ENCODE measurements around the gene TNS1. TPM values are rescaled to one million over a fixed set of nuclear protein-coding genes. Genes with fewer than 3 reads are reported as not detected.

The TNS1 gene
- polyA plus RNA-seq, 1 donor from 2014 or later: not detected

DNA sequence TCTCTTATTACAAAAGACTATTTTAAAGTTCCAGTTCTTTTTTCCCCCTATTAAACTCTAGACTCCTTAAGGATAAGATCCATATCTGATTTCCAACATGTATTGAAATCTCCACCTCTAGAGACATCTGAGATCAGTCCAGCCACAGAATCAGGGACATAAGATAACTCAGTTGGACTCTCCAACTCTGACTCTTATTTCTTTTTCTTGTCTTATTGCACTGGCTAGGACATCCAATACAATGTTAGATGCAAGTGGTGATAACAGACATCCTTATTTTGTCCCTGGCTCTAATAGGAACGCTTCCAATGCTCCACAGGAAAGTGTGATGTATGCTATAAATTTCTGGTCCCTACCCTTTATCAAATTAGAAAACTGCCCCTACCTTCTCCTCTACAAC, 158.1 kb downstream of the TNS1 start:
- Mint-ChIP-seq H3K27ac (no peak overlapping the region), H3K27me3 (no peaks in the 10 kb centered on the region), H3K9me3 (no peaks in the 10 kb centered on the region), H3K4me3 (no peak overlapping the region), H3K4me1 (no peaks in the 10 kb centered on the region), H3K36me3 (no peaks in the 10 kb centered on the region)

- no peak overlapping the region for H3K4me3 Mint-ChIP-seq
- no peaks in the 10 kb centered on the region for H3K36me3 Mint-ChIP-seq
- no peak overlapping the region for H3K27ac Mint-ChIP-seq
- no peaks in the 10 kb centered on the region for H3K4me1 Mint-ChIP-seq
- no peaks in the 10 kb centered on the region for H3K9me3 Mint-ChIP-seq
- H3K27me3 Mint-ChIP-seq: no peaks in the 10 kb centered on the region
Measured at GRCh38 chr2:217843324-217843723, 159.5 kb downstream of the TNS1 start.

DNA sequence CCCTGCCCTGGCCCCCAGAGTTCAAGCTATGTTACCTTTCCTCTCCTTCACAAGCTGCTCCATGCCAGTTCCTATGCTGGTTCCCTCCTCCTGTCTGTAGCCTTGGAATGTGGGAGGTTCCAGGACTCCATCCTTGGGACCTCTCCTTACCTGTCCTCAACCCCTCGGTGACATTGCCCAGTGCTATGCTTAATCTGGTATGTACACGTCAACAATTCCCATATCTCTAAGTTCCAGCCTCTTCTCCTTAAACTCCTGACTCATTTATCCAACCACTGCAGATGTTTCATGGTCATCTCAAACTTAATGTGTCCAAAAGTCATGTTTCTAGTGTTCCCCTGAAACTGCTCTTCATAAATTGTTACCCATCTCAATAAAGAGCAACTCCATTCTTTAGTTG, 160.8 kb downstream of the TNS1 start:
- Mint-ChIP-seq H3K4me1 (no peaks in the 10 kb centered on the region), H3K9me3 (no peaks in the 10 kb centered on the region), H3K36me3 (no peaks in the 10 kb centered on the region), H3K27ac (no peak overlapping the region), H3K4me3 (no peak overlapping the region), H3K27me3 (no peaks in the 10 kb centered on the region)

DNA sequence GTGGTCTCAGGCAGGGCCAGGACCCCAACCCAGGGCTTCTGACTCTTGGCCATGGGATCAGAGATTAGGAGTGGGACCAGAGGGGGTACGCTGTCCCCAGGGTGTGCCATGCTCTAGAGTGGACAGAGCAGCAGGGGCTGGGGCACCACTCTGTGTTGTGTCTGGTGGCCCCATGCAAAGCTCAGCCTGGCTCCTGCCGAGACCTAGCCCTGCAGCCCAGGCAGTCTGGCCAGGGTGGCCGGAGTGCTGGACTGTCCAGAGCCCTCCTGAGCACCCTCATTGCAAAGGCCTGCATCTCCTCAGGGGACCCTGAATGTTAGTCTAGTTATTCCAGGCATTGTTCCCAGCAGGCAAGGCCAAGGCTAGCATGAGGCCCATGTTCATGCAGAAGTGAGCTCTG, 162.3 kb downstream of the TNS1 start:
- no peak overlapping the region for H3K4me3 Mint-ChIP-seq
- no peak overlapping the region for H3K27ac Mint-ChIP-seq
- H3K36me3 Mint-ChIP-seq: no peaks in the 10 kb centered on the region
- H3K9me3 Mint-ChIP-seq: no peaks in the 10 kb centered on the region
- peaks cover under 1% of the 10 kb centered on the region for H3K27me3 Mint-ChIP-seq
- H3K4me1 Mint-ChIP-seq: no peaks in the 10 kb centered on the region

DNA sequence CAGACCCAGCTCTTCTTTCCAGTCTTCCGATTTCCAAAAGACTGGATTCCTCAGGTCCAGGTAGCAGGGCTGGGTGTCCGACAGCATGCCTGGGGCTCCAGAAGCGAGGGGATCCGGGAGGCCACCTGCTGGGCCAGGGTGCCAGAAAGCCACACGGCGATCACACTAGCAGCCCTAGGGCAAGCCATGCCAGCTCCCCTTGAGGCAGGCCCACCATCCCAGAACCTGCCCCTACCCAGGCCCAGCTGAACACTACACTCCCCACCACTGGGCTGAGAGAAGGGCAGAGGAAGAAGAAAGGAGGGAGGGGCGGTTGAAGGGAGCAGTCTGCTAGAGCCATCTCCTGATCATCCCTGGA, 163.1 kb downstream of the TNS1 start:
- Mint-ChIP-seq H3K36me3 (no peaks in the 10 kb centered on the region), H3K27me3 (peaks cover 3% of the 10 kb centered on the region), H3K9me3 (no peaks in the 10 kb centered on the region), H3K4me1 (no peaks in the 10 kb centered on the region), H3K27ac (no peak overlapping the region), H3K4me3 (no peak overlapping the region)

GRCh38 chr2:217839073-217839749, 163.6 kb downstream of the TNS1 start:
- H3K27me3 Mint-ChIP-seq: peaks cover 3% of the 10 kb centered on the region
- peaks cover 0 to under 1% (median 0%) of the 10 kb centered on the region in 3 donors for H3K4me1 Mint-ChIP-seq
- H3K4me3 Mint-ChIP-seq: no peak overlapping the region
- no peak overlapping the region for H3K27ac Mint-ChIP-seq
- H3K36me3 Mint-ChIP-seq: no peaks in the 10 kb centered on the region
- H3K9me3 Mint-ChIP-seq: no peaks in the 10 kb centered on the region

DNA sequence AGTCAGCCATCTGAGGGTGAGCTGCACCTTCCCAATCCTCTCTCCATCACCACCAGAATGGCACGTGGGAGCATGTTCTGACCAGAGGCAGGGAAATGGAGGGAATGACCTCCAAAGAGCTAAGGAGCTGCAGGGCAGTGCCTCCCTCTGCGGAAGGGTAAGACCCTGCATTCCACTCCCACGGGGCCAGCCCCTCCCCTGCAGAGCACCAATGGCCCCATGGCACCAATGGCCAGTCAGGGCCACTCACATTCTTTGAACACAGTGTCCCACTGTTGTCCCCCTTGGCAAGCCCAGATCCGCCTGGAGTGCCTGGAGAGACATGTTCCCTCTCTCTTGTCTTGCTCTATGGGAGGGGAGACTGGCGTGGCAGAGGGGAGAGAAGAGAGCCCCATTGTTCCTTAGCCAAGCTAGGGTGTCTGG, 164.4 kb downstream of the TNS1 start:
- Mint-ChIP-seq H3K4me1 (peaks cover 0 to 1% (median 0%) of the 10 kb centered on the region in 3 donors), H3K27me3 (peaks cover 3% of the 10 kb centered on the region), H3K36me3 (no peaks in the 10 kb centered on the region), H3K4me3 (no peak overlapping the region), H3K27ac (no peak overlapping the region), H3K9me3 (no peaks in the 10 kb centered on the region)

GRCh38 chr2:217837530-217837929, 165.3 kb downstream of the TNS1 start:
- Mint-ChIP-seq H3K36me3 (no peaks in the 10 kb centered on the region), H3K4me3 (no peak overlapping the region), H3K9me3 (no peaks in the 10 kb centered on the region), H3K4me1 (peaks cover 0 to 1% (median 0%) of the 10 kb centered on the region in 3 donors), H3K27ac (no peak overlapping the region), H3K27me3 (peaks cover 4% of the 10 kb centered on the region)

DNA sequence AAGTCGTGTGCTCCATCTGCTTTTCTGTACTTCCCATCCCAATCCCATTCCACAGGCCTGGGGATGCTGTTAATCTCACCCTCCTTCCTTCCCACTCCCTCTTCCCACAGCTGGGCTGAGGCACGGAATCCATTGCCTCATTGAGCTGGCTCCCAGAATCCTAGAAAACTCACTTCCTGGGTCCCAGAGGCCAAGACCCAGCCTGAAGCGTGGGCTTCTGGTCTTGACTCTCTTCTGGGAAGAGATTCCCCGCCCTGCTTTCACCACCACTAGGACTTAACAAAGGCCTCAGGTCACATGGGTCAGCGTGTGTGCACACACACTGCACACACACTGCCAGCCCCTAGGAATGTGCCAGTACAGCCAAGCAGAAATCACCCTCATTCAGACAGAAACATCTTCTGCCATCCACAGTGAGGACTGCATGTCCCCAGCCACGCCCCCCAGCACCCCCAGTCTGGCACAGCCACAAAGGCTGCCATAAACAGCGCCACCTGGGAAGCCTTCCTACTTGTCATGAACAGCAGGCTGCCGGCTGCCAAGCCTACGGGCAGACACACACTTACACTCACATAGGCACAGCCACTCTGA, 165.8 kb downstream of the TNS1 start:
- Mint-ChIP-seq H3K27me3 (peaks cover 5% of the 10 kb centered on the region), H3K36me3 (no peaks in the 10 kb centered on the region), H3K27ac (no peak overlapping the region), H3K4me1 (peaks cover 0 to 1% (median 0%) of the 10 kb centered on the region in 3 donors), H3K9me3 (no peaks in the 10 kb centered on the region), H3K4me3 (no peak overlapping the region)

GRCh38 chr2:217835931-217836891, 166.6 kb downstream of the TNS1 start:
- no peaks in the 10 kb centered on the region for H3K36me3 Mint-ChIP-seq
- peak overlapping the region in 1 of 3 donors; percentile 57 for H3K27ac Mint-ChIP-seq
- no peaks in the 10 kb centered on the region for H3K9me3 Mint-ChIP-seq
- H3K4me1 Mint-ChIP-seq: peaks cover 0 to 1% (median 0%) of the 10 kb centered on the region in 3 donors
- peaks cover 5% of the 10 kb centered on the region for H3K27me3 Mint-ChIP-seq
- H3K4me3 Mint-ChIP-seq: no peak overlapping the region

- Mint-ChIP-seq H3K4me1 (peaks cover 0 to 1% (median 0%) of the 10 kb centered on the region in 3 donors), H3K27me3 (peaks cover 7% of the 10 kb centered on the region), H3K27ac (no peak overlapping the region)
Measured at GRCh38 chr2:217834744-217835513, 167.9 kb downstream of the TNS1 start.

GRCh38 chr2:217834057-217834620, 168.7 kb downstream of the TNS1 start:
- no peaks in the 10 kb centered on the region for H3K36me3 Mint-ChIP-seq
- H3K27ac Mint-ChIP-seq: no peak overlapping the region
- peaks cover 7% of the 10 kb centered on the region for H3K27me3 Mint-ChIP-seq
- H3K4me1 Mint-ChIP-seq: peaks cover 0 to 1% (median 0%) of the 10 kb centered on the region in 3 donors
- no peak overlapping the region for H3K4me3 Mint-ChIP-seq
- no peaks in the 10 kb centered on the region for H3K9me3 Mint-ChIP-seq

More at GRCh38 chr2:217834744-217835513, 167.9 kb downstream of the TNS1 start:
- peak overlapping the region in 2 of 4 donors; percentile 23 to 37 for H3K4me3 Mint-ChIP-seq
- no peaks in the 10 kb centered on the region for H3K9me3 Mint-ChIP-seq
- no peaks in the 10 kb centered on the region for H3K36me3 Mint-ChIP-seq

GRCh38 chr2:217833439-217833838, 169.4 kb downstream of the TNS1 start:
- no peaks in the 10 kb centered on the region for H3K9me3 Mint-ChIP-seq
- no peak overlapping the region for H3K27ac Mint-ChIP-seq
- peaks cover 7% of the 10 kb centered on the region for H3K27me3 Mint-ChIP-seq
- peaks cover 0 to 1% (median 0%) of the 10 kb centered on the region in 3 donors for H3K4me1 Mint-ChIP-seq
- H3K36me3 Mint-ChIP-seq: no peaks in the 10 kb centered on the region
- no peak overlapping the region for H3K4me3 Mint-ChIP-seq

- Mint-ChIP-seq H3K4me1 (peaks cover 0 to 1% (median 0%) of the 10 kb centered on the region in 3 donors), H3K4me3 (no peak overlapping the region), H3K27ac (no peak overlapping the region), H3K36me3 (no peaks in the 10 kb centered on the region), H3K9me3 (no peaks in the 10 kb centered on the region), H3K27me3 (peaks cover 7% of the 10 kb centered on the region)
Measured at GRCh38 chr2:217832987-217833386, 169.8 kb downstream of the TNS1 start.
